Small intestine (tissue), 7 donors: Measurements from ENCODE around the gene SSH3. TPM values are rescaled to one million over a fixed set of nuclear protein-coding genes. Genes with fewer than 3 reads are reported as not detected.

Source experiments
- DNase-seq, 2 donors: peaks; one replicate each; pipeline versions ENCODE4 v3.0.0 to v3.0.0-alpha.2; 2013
- FAIRE-seq: peaks from 2 replicates; lab custom pipeline; 2012; peaks lifted over from hg19 to GRCh38; lab: Jason Lieb, UNC
- H3K27ac ChIP-seq, 3 donors: one replicate each; pipeline ENCODE4 v1.5.1; 2013; ENCODE audit warnings: low read length in 2 of 3, mild to moderate bottlenecking in 2 of 3, control low read depth in 1 of 3, inconsistent platforms in 1 of 3, low read depth in 1 of 3, moderate library complexity in 1 of 3
- H3K27me3 ChIP-seq, 3 donors: one replicate each; pipeline ENCODE4 v1.6.1; 2013; ENCODE audit warnings: low read length in 3 of 3, inconsistent platforms in 1 of 3; ENCODE audit not compliant: control insufficient read depth in 3 of 3, insufficient read depth in 3 of 3
- H3K36me3 ChIP-seq, 3 donors: one replicate each; pipeline ENCODE4 v1.6.1; 2013; ENCODE audit warnings: low read length in 3 of 3, inconsistent platforms in 1 of 3, low read depth in 1 of 3, mild to moderate bottlenecking in 1 of 3, moderate library complexity in 1 of 3; ENCODE audit not compliant: control insufficient read depth in 3 of 3, insufficient read depth in 2 of 3
- H3K4me1 ChIP-seq, 3 donors: one replicate each; pipeline ENCODE4 v1.6.1; 2013; ENCODE audit warnings: low read length in 2 of 3, inconsistent platforms in 1 of 3, low read depth in 1 of 3, mild to moderate bottlenecking in 1 of 3, moderate library complexity in 1 of 3; ENCODE audit not compliant: control insufficient read depth in 3 of 3, insufficient read depth in 2 of 3
- H3K4me3 ChIP-seq, 3 donors: one replicate each; pipeline ENCODE4 v1.5.1; 2013; ENCODE audit warnings: low read length in 3 of 3, control low read depth in 1 of 3, inconsistent platforms in 1 of 3, low read depth in 1 of 3, mild to moderate bottlenecking in 1 of 3, moderate library complexity in 1 of 3
- H3K9me3 ChIP-seq, 2 donors: one replicate each; pipeline ENCODE4 v1.6.1; 2013; ENCODE audit warnings: low read depth in 1 of 2, low read length in 1 of 2; ENCODE audit not compliant: control insufficient read depth in 2 of 2, insufficient read depth in 1 of 2
- WGBS, 3 donors: extraction: QIAGEN DNeasy Blood & Tissue Kit; methylation state at CpG; one replicate each; pipeline ENCODE4 v1.1.7; 2013; 5-methylcytosine and 5-hydroxymethylcytosine counted together
- polyA plus RNA-seq, 4 donors: library from polyadenylated mRNA; stranded (reverse) in 3 of 4; unstranded in 1 of 4; fragments of 200-250 nt in 3 of 4; fragments of 120-200 nt in 1 of 4; gene quantifications; one replicate each; pipeline versions ENCODE4 v1.2.1 to v1.2.3, GENCODE V29; 2013
- donor health status: healthy with polysubstance abuse.
- donor health status: control.
- donor health status: control.
- donor health status: Bipolar disorder and iron deficiency.
- donor health status: healthy.

The SSH3 gene
- polyA plus RNA-seq, 4 donors = 27.5 to 55.2 (median 32.7) TPM

DNA sequence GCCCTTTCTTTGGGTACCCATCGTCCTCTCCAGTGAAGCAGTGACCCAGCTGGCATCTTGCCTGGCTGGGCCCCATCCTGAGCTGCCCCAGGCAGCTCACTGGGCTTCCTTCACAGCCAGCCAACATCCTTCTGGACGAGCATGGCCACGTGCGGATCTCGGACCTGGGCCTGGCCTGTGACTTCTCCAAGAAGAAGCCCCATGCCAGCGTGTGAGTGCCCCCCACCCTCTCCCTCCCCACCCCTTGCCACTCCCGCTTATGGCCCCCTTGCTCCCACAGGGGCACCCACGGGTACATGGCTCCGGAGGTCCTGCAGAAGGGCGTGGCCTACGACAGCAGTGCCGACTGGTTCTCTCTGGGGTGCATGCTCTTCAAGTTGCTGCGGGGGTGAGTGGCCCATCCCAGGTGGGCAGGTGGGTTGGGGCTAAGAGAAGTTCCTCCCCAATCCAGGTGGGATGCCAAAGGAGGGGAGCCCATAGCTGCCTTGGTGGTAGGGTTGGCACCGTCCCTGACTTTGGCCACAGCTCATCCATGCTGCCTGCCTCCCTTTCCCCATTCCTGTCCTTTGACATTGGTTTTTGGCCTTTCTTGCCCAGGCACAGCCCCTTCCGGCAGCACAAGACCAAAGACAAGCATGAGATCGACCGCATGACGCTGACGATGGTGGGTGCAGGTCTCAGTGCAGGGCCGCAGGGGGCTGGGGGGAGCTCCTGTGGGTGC, 21.0 kb upstream of the SSH3 start:
- Histone ChIP-seq H3K4me3 (no peak overlapping the region), H3K27ac (peak overlapping the region in 1 of 3 donors; percentile 22), H3K36me3 (peaks cover 27 to 100% (median 50%) of the 10 kb centered on the region in 3 donors), H3K4me1 (peaks cover 0 to 19% (median 7%) of the 10 kb centered on the region in 3 donors), H3K27me3 (no peaks in the 10 kb centered on the region), H3K9me3 (no peaks in the 10 kb centered on the region)
- 88 to 89% (median 89%) methylated on average over 19 to 20 of the region's 20 CpGs for WGBS, 3 donors
- DNase-seq = no peak
- FAIRE-seq = no peak

DNA sequence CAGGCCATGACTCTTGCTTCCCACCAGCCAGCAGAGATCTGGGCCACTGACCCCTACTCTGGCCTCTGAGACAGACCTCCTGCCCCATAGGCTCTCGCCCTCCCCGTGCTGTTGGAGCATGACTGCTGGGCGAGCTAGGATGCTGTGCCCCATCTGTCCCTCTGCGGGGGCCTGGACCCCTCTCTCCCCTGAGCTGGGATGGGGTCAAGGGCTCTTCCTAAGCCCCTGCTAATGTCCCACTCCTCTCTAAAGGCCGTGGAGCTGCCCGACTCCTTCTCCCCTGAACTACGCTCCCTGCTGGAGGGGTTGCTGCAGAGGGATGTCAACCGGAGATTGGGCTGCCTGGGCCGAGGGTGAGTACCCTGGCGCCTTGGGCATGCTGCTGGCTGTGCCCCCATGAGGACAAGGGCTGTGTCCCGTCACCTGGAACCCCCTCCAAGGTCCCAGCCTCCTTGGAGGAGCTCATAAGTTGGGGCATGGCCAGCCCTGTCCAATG, 20.4 kb upstream of the SSH3 start:
- no peaks in the 10 kb centered on the region for H3K27me3 ChIP-seq
- H3K27ac ChIP-seq = peak overlapping the region in 1 of 3 donors; percentile 22
- FAIRE-seq (no peak), DNase-seq (no peak)
- H3K36me3 ChIP-seq = peaks cover 27 to 100% (median 50%) of the 10 kb centered on the region in 3 donors
- H3K4me3 ChIP-seq = no peak overlapping the region
- H3K4me1 ChIP-seq = peaks cover 2 to 20% (median 6%) of the 10 kb centered on the region in 3 donors
- H3K9me3 ChIP-seq = no peaks in the 10 kb centered on the region
- 93 to 96% (median 96%) methylated on average over 11 of the region's 11 CpGs for WGBS, 3 donors

DNA sequence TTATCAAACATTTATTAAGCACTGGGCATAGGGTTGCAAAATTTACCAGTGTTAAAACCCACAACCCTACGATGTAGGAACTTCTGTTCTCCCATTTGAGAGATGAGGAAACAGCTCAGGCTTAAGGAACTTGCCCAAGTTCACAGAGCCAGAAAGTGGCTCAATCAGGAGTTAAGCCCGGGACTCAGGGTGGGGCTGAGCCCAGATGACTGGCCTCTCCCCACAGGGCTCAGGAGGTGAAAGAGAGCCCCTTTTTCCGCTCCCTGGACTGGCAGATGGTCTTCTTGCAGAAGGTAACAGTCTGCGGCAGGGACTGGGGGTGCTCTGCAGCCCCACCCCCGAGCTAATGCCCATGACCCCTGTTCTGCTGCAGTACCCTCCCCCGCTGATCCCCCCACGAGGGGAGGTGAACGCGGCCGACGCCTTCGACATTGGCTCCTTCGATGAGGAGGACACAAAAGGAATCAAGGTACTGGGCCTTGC, 19.8 kb upstream of the SSH3 start:
- H3K4me3 ChIP-seq = no peak overlapping the region
- no peak for FAIRE-seq
- WGBS, 3 donors = 83 to 90% (median 86%) methylated on average over 13 of the region's 13 CpGs
- H3K9me3 ChIP-seq = no peaks in the 10 kb centered on the region
- H3K36me3 ChIP-seq = peaks cover 27 to 97% (median 50%) of the 10 kb centered on the region in 3 donors
- no peak overlapping the region for H3K27ac ChIP-seq
- H3K27me3 ChIP-seq = no peaks in the 10 kb centered on the region
- H3K4me1 ChIP-seq = peaks cover 3 to 18% (median 5%) of the 10 kb centered on the region in 3 donors
- no peak for DNase-seq

DNA sequence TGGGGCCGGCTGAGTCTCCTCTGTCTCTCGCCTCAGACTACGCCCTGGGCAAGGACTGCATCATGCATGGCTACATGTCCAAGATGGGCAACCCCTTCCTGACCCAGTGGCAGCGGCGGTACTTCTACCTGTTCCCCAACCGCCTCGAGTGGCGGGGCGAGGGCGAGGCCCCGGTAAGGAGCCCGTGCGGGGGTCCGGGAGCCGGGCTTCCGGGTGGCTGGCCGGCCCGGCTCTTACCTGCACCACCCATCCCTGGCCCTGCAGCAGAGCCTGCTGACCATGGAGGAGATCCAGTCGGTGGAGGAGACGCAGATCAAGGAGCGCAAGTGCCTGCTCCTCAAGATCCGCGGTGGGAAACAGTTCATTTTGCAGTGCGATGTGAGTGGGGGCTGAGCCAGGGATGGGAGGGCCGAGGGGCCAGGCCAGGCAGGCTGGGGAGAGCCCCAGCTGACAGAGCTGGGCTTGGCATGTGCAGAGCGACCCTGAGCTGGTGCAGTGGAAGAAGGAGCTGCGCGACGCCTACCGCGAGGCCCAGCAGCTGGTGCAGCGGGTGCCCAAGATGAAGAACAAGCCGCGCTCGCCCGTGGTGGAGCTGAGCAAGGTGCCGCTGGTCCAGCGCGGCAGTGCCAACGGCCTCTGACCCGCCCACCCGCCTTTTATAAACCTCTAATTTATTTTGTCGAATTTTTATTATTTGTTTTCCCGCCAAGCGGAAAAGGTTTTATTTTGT, 18.4 kb upstream of the SSH3 start:
- 84 to 90% (median 88%) methylated on average over 42 to 45 of the region's 45 CpGs for WGBS, 3 donors
- H3K27ac ChIP-seq = no peak overlapping the region
- DNase-seq = no peak

DNA sequence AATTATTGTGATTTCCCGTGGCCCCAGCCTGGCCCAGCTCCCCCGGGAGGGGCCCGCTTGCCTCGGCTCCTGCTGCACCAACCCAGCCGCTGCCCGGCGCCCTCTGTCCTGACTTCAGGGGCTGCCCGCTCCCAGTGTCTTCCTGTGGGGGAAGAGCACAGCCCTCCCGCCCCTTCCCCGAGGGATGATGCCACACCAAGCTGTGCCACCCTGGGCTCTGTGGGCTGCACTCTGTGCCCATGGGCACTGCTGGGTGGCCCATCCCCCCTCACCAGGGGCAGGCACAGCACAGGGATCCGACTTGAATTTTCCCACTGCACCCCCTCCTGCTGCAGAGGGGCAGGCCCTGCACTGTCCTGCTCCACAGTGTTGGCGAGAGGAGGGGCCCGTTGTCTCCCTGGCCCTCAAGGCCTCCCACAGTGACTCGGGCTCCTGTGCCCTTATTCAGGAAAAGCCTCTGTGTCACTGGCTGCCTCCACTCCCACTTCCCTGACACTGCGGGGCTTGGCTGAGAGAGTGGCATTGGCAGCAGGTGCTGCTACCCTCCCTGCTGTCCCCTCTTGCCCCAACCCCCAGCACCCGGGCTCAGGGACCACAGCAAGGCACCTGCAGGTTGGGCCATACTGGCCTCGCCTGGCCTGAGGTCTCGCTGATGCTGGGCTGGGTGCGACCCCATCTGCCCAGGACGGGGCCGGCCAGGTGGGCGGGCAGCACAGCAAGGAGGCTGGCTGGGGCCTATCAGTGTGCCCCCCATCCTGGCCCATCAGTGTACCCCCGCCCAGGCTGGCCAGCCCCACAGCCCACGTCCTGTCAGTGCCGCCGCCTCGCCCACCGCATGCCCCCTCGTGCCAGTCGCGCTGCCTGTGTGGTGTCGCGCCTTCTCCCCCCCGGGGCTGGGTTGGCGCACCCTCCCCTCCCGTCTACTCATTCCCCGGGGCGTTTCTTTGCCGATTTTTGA, 17.5 kb upstream of the SSH3 start:
- Histone ChIP-seq H3K4me3 (no peak overlapping the region), H3K27ac (peak overlapping the region in 1 of 3 donors; percentile 95), H3K27me3 (no peaks in the 10 kb centered on the region), H3K36me3 (peaks cover 24 to 84% (median 38%) of the 10 kb centered on the region in 3 donors), H3K4me1 (peaks cover 3 to 28% (median 5%) of the 10 kb centered on the region in 3 donors), H3K9me3 (no peaks in the 10 kb centered on the region)
- FAIRE-seq = no peak
- no peak for DNase-seq
- 78 to 86% (median 82%) methylated on average over 32 to 39 of the region's 39 CpGs for WGBS, 3 donors

More for the DNA sequence above, 18.4 kb upstream of the SSH3 start:
- H3K27me3 ChIP-seq = no peaks in the 10 kb centered on the region
- peaks cover 3 to 20% (median 5%) of the 10 kb centered on the region in 3 donors for H3K4me1 ChIP-seq
- H3K36me3 ChIP-seq = peaks cover 24 to 84% (median 43%) of the 10 kb centered on the region in 3 donors
- no peak overlapping the region for H3K4me3 ChIP-seq
- H3K9me3 ChIP-seq = no peaks in the 10 kb centered on the region
- no peak for FAIRE-seq

DNA sequence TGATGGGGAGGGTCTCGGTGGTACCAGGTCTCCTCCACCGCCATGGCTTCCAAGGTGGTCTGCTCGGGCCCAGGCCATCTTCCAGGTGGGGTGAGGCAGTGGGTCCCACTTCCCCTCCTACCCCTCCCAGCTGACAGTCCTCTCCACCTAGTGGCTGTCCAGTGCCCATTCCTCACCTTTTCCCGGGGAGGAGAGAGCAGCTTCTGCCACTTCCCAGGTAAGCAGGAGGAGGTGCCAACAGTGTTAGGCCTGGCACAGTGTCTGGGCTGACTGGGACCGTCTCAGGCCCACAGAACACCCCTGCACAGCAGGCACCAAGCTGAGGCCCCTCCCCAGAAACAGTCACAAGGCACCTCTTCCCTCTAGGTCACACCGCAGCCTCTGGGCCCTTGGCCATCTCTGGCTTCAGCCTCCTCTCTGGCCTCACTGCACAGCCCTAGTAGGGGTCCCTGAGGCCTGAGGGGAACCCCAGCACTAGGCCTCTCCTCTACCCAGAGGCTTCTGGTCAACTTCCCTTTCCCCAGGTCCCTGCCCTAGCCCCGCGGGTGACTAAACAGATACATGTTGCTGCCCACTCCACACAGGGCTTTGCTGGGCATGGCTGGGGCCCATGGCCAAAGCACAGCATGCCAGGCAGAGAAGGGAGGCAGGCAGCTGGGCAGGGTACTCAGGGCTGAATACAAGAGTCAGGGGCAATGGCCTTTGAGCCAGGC, 16.6 kb upstream of the SSH3 start:
- H3K9me3 ChIP-seq = no peaks in the 10 kb centered on the region
- DNase-seq = no peak
- 63 to 78% (median 63%) methylated on average over 7 to 8 of the region's 8 CpGs for WGBS, 3 donors
- H3K4me3 ChIP-seq = no peak overlapping the region
- no peaks in the 10 kb centered on the region for H3K27me3 ChIP-seq
- peak overlapping the region; percentile 60 to 99 (median 95) for H3K27ac ChIP-seq
- H3K36me3 ChIP-seq = peaks cover 20 to 84% (median 29%) of the 10 kb centered on the region in 3 donors
- H3K4me1 ChIP-seq = peaks cover 3 to 29% (median 8%) of the 10 kb centered on the region in 3 donors
- no peak for FAIRE-seq

DNA sequence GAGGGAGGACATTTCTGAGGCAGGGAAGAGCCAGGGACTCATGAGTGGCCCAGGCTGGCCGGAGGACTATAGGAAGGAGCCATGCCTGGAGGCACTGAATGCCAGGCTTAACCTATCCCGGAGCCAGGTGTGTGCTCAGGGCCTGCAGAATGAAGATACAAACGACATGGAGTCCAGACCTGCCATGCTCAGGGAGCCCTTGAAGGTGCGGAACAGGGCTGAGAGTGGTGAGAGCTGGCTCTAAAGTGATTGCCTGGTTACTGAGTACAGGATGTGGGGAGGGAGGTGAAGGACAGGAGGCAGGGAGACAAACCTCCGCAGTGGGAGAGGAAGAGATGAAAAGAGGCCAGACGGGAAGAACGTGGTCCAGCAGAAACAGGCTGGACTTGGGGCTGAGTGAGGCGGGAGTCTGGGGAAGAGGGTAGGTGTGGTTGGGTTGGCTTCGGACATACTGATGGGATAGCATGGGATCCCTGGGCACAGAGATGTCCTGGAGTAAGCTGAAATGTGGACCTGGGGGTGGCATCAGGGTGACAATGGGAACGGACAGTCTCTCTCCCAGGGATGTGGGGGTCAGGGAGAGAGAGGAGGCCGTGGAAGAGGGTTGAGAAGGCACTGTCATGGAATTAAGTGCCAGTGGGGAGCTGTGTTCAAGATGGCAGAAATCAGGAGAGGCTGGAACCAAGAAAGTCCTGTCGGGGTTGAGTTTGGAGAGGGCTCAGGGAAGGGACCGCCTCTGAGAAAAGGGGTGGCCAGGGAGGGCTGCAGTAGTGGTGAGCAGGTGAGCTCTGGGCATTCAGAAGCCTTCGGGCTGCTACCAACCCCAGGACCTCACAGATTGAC, 15.8 kb upstream of the SSH3 start:
- H3K27me3 ChIP-seq = no peaks in the 10 kb centered on the region
- H3K36me3 ChIP-seq = peaks cover 13 to 83% (median 21%) of the 10 kb centered on the region in 3 donors
- WGBS, 3 donors = 65 to 80% (median 65%) methylated on average over 14 of the region's 14 CpGs
- H3K4me3 ChIP-seq = peak overlapping the region in 2 of 3 donors; percentile 76 to 94
- H3K27ac ChIP-seq = peak overlapping the region; percentile 79 to 99 (median 95)
- H3K4me1 ChIP-seq = peaks cover 3 to 29% (median 8%) of the 10 kb centered on the region in 3 donors
- H3K9me3 ChIP-seq = no peaks in the 10 kb centered on the region
- DNase-seq (peak in 1 of 2 donors; percentile 29), FAIRE-seq (no peak)
